Ammon's horn (tissue), 1 donor: Measurements from ENCODE around the gene ZNF428.

Experiments
- DNase-seq: peaks from one replicate; pipeline ENCODE4 v3.0.0-alpha.2; 2016; ENCODE audit warnings: low spot score

Gene ZNF428

GRCh38 chr19:43562226-43562697 is 57.2 kb downstream of the ZNF428 start:
- DNase-seq: no peak

GRCh38 chr19:43561139-43561970 is 58.1 kb downstream of the ZNF428 start:
- DNase-seq: no peak

GRCh38 chr19:43560687-43561086 is 58.7 kb downstream of the ZNF428 start:
- DNase-seq: no peak
